Endothelial cell (in vitro differentiated cells): ENCODE data around the gene COPS6. TPM values are rescaled to one million over a fixed set of nuclear protein-coding genes. Genes with fewer than 3 reads are reported as not detected.
A peak's percentile ranks its signal among the peaks of the same experiment; 100 is the strongest.

ENCODE experiments used
- DNase-seq: peaks from one replicate; pipeline ENCODE4 v3.0.0; 2021; ENCODE audit warnings: low spot score
- H3K27ac Mint-ChIP-seq: one replicate; pipeline ENCODE4 v1.8.0; 2021; ENCODE audit warnings: mixed read lengths, inconsistent platforms; ENCODE audit not compliant: unreplicated experiment
- H3K27me3 Mint-ChIP-seq: one replicate; pipeline ENCODE4 v1.8.0; 2021; ENCODE audit warnings: mild to moderate bottlenecking, moderate library complexity, mixed read lengths, inconsistent platforms; ENCODE audit not compliant: unreplicated experiment
- H3K36me3 Mint-ChIP-seq: one replicate; pipeline ENCODE4 v1.8.0; 2021; ENCODE audit warnings: mild to moderate bottlenecking, low read depth, mixed read lengths, inconsistent platforms; ENCODE audit not compliant: unreplicated experiment
- H3K4me1 Mint-ChIP-seq: one replicate; pipeline ENCODE4 v1.8.0; 2021; ENCODE audit warnings: mild to moderate bottlenecking, mixed read lengths, inconsistent platforms; ENCODE audit not compliant: unreplicated experiment
- H3K4me3 Mint-ChIP-seq: one replicate; pipeline ENCODE4 v1.8.0; 2021; ENCODE audit warnings: mild to moderate bottlenecking, mixed read lengths, inconsistent platforms; ENCODE audit not compliant: unreplicated experiment
- H3K9me3 Mint-ChIP-seq: one replicate; pipeline ENCODE4 v1.8.0; 2021; ENCODE audit warnings: mixed read lengths, inconsistent platforms; ENCODE audit not compliant: unreplicated experiment
- total RNA-seq: library from RNA; stranded (reverse); fragmentation: NEBNext Ultra II Directional; extraction: Animal tissue kit (Norgen Biotek cat#: 25700); gene quantifications from one replicate; pipeline ENCODE4 v1.2.1, GENCODE V29; 2021; ENCODE audit not compliant: unreplicated experiment
- TF ChIP-seq, protein P1 (sequence below): fragments of 200-600 bp; sonication (generic); IDR thresholded peaks from one replicate; pipeline ENCODE4 v1.5.0; 2021; ENCODE audit warnings: antibody characterized with exemption; ENCODE audit not compliant: unreplicated experiment

COPS6 gene
- total RNA-seq, 1 donor from 2014 or later: 82.4 TPM

DNA sequence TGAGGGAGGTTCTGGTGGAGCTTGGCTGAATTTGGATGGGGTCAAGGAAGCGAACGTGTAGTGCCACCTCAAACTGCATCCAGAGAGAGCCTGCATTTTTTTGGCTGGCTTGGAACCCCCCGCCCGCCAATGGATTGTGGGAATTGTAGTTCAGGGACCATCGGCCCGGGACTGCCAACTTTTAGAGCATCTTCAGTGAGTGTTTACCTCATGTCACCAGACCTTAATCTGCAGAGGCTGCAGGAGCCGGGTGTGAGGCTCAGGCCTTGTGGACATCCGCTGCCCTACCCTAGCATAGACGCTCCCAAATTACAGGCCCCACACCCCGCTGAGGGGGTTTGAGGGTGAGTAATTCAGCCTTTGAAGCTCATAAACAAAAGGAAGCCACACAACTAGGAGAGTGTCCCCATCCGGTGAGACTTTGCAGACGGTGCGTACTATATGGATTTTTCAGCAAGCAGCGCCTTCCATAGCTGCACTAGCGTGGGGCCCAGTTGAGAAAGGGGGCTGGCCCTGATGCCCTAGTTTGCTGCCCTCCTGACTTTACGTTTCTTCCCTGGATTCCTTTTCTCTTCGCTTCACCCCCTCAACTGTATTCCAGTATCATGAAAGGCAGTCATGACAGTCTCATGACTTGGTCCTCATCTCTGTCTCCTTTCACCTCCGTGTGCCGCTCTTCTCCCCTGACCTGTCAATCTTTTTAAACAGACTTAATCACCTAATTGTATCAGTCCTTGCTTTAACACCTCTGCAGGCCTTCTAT lies 31.4 kb downstream of the COPS6 start:
- peak overlapping the region; percentile 96 for H3K27ac Mint-ChIP-seq
- H3K9me3 Mint-ChIP-seq: no peaks in the 10 kb centered on the region
- TF ChIP-seq, protein P1, sequence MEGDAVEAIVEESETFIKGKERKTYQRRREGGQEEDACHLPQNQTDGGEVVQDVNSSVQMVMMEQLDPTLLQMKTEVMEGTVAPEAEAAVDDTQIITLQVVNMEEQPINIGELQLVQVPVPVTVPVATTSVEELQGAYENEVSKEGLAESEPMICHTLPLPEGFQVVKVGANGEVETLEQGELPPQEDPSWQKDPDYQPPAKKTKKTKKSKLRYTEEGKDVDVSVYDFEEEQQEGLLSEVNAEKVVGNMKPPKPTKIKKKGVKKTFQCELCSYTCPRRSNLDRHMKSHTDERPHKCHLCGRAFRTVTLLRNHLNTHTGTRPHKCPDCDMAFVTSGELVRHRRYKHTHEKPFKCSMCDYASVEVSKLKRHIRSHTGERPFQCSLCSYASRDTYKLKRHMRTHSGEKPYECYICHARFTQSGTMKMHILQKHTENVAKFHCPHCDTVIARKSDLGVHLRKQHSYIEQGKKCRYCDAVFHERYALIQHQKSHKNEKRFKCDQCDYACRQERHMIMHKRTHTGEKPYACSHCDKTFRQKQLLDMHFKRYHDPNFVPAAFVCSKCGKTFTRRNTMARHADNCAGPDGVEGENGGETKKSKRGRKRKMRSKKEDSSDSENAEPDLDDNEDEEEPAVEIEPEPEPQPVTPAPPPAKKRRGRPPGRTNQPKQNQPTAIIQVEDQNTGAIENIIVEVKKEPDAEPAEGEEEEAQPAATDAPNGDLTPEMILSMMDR: no peak
- H3K4me1 Mint-ChIP-seq: peaks cover 31% of the 10 kb centered on the region
- DNase-seq: peak; percentile 70
- peaks cover 13% of the 10 kb centered on the region for H3K36me3 Mint-ChIP-seq
- peaks cover 9% of the 10 kb centered on the region for H3K27me3 Mint-ChIP-seq
- H3K4me3 Mint-ChIP-seq: peak overlapping the region; percentile 99

DNA sequence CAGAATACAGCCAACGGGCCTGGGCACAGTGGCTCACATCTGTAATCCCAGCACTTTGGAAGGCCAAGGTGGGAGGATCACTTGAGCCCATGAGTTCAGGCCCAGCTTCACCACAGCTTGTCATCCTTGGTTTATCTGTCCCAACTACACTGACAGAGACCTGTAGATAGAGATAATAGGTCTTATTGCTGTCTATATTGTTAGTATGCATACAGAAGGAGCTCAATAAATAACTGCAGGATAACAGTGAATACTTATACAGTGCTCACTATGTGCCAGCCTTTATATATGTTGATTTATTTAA lies 31.9 kb downstream of the COPS6 start:
- Mint-ChIP-seq H3K36me3 (peaks cover 13% of the 10 kb centered on the region), H3K4me3 (peak overlapping the region; percentile 99), H3K27me3 (peaks cover 9% of the 10 kb centered on the region), H3K9me3 (no peaks in the 10 kb centered on the region), H3K27ac (peak overlapping the region; percentile 96), H3K4me1 (peaks cover 31% of the 10 kb centered on the region)
- no peak for DNase-seq
- TF ChIP-seq, protein P1: no peak

DNA sequence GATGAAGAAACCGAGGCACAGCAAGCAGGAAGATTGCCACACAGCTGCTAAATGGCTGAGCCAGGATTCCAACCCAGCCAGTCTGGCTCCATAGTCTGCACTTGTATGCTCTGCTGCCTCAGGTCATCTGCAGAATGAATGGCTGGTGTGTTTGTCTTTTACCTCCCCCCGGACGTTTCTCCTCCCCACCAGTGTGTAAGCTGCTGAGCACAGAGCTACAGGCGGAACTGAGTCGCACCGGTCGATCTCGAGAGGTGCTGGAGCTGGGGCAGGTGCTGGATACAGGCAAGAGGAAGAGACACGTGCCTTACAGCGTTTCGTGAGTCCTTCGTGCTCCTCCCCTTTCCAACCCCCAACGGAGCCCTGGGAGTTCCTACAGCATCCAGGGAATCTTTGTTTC lies 33.3 kb downstream of the COPS6 start:
- no peak overlapping the region for H3K27ac Mint-ChIP-seq
- H3K4me3 Mint-ChIP-seq: no peak overlapping the region
- TF ChIP-seq, protein P1: no peak
- H3K27me3 Mint-ChIP-seq: peaks cover 6% of the 10 kb centered on the region
- H3K9me3 Mint-ChIP-seq: no peaks in the 10 kb centered on the region
- H3K4me1 Mint-ChIP-seq: peaks cover 39% of the 10 kb centered on the region
- no peak for DNase-seq
- peaks cover 8% of the 10 kb centered on the region for H3K36me3 Mint-ChIP-seq

DNA sequence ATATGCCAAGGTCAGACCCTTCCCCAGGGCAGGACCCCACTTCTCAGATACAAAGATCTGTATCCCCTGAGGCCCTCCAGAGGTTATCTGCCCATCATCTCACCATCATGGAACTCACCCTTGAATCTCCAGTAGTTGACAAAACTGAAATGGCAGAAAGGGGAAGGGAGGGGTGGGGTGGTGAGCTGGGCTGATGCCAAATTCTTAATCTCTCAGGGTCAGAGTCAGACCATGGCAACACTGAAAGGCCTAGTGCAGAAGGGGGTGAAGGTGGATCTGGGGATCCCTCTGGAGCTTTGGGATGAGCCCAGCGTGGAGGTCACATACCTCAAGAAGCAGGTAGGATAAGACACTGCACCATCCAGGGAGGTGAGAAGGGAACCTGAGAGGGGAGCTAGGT lies 33.8 kb downstream of the COPS6 start:
- no peaks in the 10 kb centered on the region for H3K9me3 Mint-ChIP-seq

More for the DNA sequence above, 33.8 kb downstream of the COPS6 start:
- Mint-ChIP-seq H3K27me3 (peaks cover 6% of the 10 kb centered on the region), H3K4me1 (peaks cover 39% of the 10 kb centered on the region), H3K27ac (no peak overlapping the region), H3K36me3 (peaks cover 8% of the 10 kb centered on the region), H3K4me3 (no peak overlapping the region)
- no peak for DNase-seq
- TF ChIP-seq, protein P1: no peak
